Astrocyte of the spinal cord (primary cell): Measurements from ENCODE around the gene ATR.
A peak's percentile ranks its signal among the peaks of the same experiment; 100 is the strongest.
"Not testable (repeated sequence)": the region's sequence is repeated elsewhere in the genome, so short reads cannot be mapped to it uniquely, and the experiment has no call there.

ENCODE experiments used
- DNase-seq: peaks from one replicate; pipeline ENCODE4 v3.0.0; 2011; ENCODE audit warnings: low read depth, low spot score
- H3K4me3 ChIP-seq: 2 replicates; pipeline ENCODE4 v1.5.1; 2011; ENCODE audit warnings: low read depth, mild to moderate bottlenecking, low read length, moderate library complexity
- in situ Hi-C: cut with HindIII; loops from 2 replicates; pipeline ENCODE4 v1.10.0; 2017; ENCODE audit warnings: low sequenced_read_pairs
- TF ChIP-seq, protein P1 (sequence below): IDR thresholded peaks from 2 replicates; pipeline ENCODE4 v1.5.1; 2012; ENCODE audit warnings: low read depth, mild to moderate bottlenecking, low read length, inconsistent platforms

Gene ATR

DNA sequence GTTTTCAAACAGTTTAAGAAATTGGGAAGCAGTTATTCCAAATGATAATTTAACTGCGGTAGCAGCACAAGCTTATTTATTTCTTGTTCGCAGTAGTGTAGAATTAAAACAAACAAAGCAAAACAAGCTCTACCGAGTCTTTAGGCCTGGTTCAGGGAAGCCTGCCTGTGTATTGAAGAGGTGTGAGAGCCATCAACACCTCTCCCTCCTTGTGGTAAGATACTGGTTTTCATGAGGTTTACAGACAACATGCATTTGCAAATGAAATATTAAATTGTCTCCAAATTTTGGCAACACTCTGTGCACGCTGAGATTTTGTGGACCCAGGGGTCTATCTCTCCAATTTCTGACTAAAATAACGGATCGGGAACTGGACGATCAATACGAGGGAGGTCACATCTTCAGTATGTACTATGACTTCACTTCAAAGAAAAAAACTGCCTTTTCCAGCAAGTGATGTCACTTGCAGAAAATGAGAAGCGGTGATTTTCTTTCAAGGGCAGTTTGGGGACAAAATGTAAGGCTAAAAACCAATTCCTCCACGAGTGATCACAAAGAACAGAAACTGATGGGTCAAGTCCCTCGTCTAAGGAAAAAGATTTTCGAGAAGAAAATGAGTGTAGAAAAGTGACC lies 721 bp downstream of the ATR start:
- DNase-seq, result peak; percentile 54
- in situ Hi-C loops, result loop anchor here (25.0 kb wide), 1 partner anchor 259 kb away; no protein-coding TSS in a partner anchor
- peak overlapping the region; percentile 97 for H3K4me3 ChIP-seq
- TF ChIP-seq, protein P1, sequence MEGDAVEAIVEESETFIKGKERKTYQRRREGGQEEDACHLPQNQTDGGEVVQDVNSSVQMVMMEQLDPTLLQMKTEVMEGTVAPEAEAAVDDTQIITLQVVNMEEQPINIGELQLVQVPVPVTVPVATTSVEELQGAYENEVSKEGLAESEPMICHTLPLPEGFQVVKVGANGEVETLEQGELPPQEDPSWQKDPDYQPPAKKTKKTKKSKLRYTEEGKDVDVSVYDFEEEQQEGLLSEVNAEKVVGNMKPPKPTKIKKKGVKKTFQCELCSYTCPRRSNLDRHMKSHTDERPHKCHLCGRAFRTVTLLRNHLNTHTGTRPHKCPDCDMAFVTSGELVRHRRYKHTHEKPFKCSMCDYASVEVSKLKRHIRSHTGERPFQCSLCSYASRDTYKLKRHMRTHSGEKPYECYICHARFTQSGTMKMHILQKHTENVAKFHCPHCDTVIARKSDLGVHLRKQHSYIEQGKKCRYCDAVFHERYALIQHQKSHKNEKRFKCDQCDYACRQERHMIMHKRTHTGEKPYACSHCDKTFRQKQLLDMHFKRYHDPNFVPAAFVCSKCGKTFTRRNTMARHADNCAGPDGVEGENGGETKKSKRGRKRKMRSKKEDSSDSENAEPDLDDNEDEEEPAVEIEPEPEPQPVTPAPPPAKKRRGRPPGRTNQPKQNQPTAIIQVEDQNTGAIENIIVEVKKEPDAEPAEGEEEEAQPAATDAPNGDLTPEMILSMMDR, result no peak

DNA sequence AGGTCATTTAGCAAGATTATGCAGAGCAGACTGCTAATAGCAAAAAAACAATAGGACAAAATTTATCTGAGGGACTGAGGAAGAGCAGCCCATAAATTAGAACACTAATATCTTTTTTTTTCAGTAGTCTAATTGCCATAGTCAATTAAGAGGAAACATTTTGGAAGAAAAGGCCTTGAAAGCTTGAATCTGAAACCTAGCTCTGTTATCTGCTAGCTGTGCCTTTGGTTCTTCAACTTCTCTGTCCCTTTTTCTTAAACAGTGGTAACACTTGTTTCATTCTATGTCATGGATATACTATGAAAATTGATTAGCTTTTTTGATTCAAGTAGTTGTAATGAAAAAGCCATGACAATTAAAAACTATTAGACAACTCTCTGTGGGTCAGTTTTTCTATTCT lies 1.7 kb downstream of the ATR start:
- TF ChIP-seq, protein P1, result no peak
- DNase-seq, result no peak
- no peak overlapping the region for H3K4me3 ChIP-seq

DNA sequence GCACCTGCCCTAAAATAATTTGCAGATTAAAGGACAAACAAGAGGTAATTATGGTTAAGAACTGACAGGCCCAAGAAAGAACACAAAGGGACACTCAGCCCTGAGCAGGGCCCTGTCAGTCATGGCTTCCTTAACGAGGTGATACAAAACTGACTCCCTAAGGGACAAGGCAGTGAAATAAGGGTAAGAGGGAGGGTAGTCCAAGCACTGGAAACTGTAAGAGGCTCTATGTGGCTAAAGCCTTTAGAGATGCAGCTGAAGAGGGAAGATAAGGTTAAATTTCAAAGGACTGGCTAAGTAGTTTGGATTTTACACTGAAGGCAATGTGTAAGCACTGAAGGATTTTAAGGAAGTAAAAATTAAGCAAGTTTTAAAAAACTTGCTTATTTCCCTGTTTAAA lies 3.9 kb downstream of the ATR start:
- no peak for DNase-seq
- in situ Hi-C loops, result loop anchor here (25.0 kb wide), 1 partner anchor 263 kb away; no protein-coding TSS in a partner anchor
- TF ChIP-seq, protein P1, result no peak
- H3K4me3 ChIP-seq, result no peak overlapping the region

More for the DNA sequence above, 1.7 kb downstream of the ATR start:
- in situ Hi-C loops, result loop anchor here (25.0 kb wide), 1 partner anchor 261 kb away; no protein-coding TSS in a partner anchor

DNA sequence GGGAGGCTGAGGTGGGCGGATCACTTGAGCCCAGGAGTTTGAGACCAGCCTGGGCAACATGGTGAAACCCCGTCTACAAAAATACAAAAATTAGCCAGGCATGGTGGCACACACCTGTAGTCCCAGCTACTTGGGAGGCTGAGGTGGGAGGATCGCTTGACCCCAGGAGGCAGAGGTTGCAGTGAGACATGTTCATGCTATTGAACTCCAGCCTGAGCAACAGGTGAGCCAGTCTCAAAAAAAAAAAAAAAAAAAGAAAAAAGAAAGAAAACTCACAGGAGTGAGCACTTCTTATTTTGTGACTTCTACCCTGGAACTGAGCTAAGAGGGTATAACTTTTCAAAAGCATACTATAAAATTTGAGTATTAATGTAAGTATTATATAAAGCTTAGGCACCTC lies 4.3 kb downstream of the ATR start:
- DNase-seq, in situ Hi-C loops, H3K4me3 ChIP-seq: not testable (repeated sequence)

DNA sequence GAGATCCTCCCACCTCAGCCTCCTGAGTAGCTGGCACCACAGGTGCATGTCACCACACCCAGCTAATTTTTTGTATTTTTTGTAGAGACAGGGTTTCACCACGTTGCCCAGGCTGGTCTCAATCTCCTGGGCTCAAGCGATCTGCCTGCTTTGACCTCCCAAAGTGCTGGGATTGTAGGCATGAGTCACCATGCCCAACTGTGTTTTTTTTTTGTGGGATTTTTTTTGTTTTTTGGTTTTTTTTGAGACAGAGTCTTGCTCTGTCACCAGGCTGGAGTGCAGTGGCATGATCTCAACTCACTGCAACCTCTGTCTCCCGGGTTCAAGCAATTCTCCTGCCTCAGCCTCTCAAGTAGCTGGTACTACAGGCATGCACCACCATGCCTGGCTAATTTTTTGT lies 9.1 kb downstream of the ATR start:
- H3K4me3 ChIP-seq, DNase-seq, in situ Hi-C loops: not testable (repeated sequence)

DNA sequence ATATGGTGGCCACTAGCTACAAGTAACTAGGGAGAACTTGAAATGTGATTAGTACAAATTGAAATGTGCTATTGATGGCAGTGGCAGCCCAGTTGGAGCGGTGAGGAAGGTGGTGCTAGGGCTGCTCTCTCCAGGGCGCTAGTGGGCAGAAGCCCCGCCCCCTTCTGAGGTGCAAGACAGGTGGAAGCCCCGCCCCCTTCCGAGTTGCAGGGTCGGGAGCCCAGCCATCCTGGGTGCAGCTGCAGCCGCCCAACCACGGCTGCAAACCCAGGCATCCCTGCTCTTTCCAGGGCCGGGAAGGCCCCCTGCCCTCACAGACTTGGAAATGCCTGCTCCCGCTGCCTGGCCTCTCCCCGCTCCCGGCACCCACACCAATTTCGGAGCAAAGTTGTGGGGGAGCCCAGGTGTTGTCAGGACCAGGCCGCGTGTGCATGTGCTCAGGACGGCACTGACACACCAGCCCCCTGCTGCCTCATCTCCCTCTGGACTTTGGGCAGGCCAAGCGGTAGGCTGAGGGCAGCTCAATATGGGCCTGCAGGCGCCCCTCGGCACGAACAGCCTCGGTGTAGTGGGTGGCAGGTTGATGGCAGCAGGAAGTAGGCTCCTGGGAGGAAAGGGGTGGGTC lies 10.0 kb downstream of the ATR start:
- no peak for DNase-seq

DNA sequence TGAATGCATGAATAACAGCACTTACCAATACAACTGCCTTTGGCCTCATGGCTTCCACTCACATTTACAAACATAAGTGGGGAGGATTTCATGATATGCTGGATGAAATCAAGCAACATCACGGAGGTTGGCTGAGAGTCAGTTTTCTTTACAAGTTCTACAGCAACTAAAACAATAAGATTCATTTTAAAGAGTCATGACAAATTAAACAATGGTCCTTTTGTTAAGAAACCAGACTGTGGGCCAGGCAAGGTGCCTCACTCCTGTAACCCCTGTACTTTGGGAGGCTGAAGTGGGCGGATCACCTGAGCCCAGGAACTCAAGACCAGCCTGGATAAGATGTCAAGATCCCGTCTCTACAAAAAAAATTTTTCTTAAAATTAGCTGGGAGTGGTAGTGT lies 12.4 kb downstream of the ATR start:
- in situ Hi-C loops, result no loop called here
- DNase-seq, result no peak
- TF ChIP-seq, protein P1, result no peak
- H3K4me3 ChIP-seq, result no peak overlapping the region

More for the DNA sequence above, 10.0 kb downstream of the ATR start:
- H3K4me3 ChIP-seq, result no peak overlapping the region
- TF ChIP-seq, protein P1, result no peak
- in situ Hi-C loops, result no loop called here
